GM18499 (cell line): ENCODE results near the gene GRM7.

ENCODE experiments used
- ATAC-seq: cut with Tn5 transposase; IDR thresholded peaks from one replicate; pipeline ENCODE4 v1.9.1; 2021; ENCODE audit warnings: moderate number of reproducible peaks; ENCODE audit not compliant: insufficient read depth, unreplicated experiment

GRM7 gene

DNA sequence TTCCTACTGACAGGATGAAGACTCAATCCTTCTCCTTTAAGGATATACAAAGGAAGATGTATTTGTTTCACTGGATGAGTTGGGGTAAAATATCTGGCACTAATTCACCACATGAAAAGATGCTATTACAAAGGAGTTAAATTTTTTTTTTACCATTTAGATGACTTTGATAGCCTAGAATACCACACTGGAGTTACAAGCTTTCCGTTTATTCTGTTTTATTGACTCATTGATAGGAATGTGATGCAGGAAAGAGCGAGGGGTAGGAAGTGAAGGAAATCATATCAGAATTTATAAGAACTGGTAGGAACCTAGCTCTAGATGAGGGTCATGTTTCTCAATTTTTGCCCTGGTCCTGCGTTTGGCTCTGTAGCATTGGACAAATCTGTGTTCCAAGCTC, 427.2 kb downstream of the GRM7 start:
- ATAC-seq, result no peak

GRCh38 chr3:7289121-7289520, 428.2 kb downstream of the GRM7 start:
- no peak for ATAC-seq

DNA sequence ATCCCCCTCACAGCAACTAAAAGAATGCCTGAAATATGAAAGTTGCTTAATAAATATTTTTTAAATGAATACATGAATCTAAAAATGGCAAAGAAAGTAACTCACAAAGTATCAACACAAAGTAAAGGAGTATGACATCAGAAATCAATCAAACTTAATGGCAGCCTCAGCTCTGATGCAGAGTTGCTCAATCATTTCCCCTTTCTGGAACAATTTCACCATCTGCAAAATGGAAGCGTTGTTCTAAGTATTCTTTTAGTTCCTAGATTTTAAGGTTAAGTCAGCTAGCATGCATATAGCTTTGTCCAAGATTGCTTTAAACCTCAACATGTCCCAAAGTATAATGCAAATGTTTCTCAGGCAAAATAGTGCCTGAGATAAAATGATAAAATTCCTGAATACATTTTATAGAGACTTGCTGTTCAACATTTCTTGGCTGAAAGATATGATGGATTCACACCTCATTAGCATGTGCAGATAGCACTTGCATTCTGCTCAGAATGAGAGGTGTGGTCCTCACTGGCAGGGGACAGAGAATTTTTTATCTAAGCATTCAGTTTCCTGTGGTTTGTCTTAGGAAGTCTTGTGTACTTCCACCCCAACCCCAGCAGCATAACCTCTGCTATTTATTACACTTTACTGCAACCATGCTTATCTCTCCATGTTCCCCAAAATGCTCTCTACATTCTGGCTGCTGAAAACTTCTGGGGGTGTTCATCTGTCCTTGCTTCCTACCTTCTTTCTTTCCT, 429.3 kb downstream of the GRM7 start:
- no peak for ATAC-seq

- no peak for ATAC-seq
Observed at GRCh38 chr3:7292362-7292761, 431.4 kb downstream of the GRM7 start.

DNA sequence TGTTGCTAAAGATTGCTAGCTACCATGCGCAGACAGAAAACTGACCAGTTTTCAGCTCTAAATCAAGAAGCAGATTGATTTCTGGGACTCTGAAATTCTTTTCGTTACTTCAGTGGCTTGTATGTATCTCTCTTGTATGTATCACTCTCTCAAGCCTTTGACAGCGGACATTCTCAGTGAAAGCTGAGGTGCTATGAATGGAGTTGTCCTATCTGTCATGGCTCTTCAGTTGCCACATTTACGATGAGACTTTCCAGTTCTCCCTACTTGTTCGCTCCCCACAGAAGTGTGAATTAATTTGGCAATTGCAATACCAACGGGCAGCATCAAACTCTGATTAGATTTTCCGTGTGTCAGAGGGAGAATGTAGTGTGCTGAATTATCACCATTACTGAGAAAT, 432.4 kb downstream of the GRM7 start:
- ATAC-seq, result no peak

GRCh38 chr3:7305561-7305960, 444.6 kb downstream of the GRM7 start:
- no peak for ATAC-seq

GRCh38 chr3:7306901-7307300, 446.0 kb downstream of the GRM7 start:
- no peak for ATAC-seq

GRCh38 chr3:7307410-7307809, 446.5 kb downstream of the GRM7 start:
- ATAC-seq, result no peak

- ATAC-seq, result no peak
Observed at GRCh38 chr3:7309641-7310102, 448.8 kb downstream of the GRM7 start.

- no peak for ATAC-seq
Observed at GRCh38 chr3:7315037-7315436, 454.1 kb downstream of the GRM7 start.

- ATAC-seq, result no peak
Observed at GRCh38 chr3:7322957-7323669, 462.2 kb downstream of the GRM7 start.

DNA sequence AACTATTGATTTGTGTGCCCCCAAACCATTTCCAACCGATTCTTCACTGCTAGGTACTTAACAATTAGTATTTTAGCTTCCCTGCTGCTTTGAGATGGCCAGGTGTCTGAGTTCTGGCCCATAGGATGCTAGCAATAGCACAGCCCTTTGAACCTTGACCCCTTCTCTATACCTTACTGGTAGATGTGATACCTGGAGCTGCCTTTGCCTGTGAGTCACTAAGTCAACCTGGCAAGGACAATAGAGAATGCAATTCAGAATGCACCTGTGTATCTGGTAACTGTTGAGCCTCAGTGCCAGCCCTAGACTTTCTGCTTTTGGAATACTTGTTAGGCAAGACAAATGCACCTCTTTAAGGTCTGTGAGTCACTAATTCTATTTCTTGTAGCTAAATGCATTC, 467.4 kb downstream of the GRM7 start:
- no peak for ATAC-seq

DNA sequence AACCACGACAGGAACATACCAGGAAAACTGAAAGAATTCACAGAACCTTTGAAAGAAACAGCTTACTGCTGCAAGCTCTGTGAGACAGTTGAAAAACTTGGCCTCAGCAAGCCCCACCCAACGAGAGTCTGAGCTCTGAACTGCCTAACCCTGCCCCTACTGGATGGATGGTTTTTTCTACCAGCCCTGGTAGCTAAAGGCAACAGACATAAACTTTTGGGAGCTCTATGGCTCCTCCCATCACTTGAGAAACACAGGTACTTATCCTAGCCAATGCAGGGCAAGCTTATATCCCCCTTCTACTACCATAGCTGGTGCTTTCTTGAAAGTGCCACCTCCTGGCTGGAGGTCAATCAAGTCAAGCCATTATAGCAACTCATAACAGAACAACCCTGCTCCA, 471.8 kb downstream of the GRM7 start:
- ATAC-seq, result no peak

DNA sequence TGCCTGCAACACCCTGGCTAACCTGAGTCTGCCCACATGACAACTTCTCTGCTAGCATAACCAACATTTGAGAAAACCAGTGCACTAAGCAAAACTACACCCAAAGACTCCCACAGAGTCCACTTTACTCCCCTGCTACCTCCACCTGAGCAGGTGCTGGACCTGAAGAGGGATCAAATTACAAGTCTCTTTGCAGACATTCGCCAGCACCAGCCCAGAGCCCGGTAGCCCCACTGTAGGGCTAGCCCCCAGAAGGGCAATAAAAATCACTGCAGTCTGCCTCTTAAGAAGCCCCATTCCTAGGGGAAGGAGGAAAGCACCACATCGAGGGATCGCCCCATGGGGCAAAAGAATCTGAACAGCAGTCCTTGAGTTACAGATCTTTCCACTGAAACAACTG, 472.2 kb downstream of the GRM7 start:
- no peak for ATAC-seq

GRCh38 chr3:7340795-7341194, 479.9 kb downstream of the GRM7 start:
- ATAC-seq, result no peak

DNA sequence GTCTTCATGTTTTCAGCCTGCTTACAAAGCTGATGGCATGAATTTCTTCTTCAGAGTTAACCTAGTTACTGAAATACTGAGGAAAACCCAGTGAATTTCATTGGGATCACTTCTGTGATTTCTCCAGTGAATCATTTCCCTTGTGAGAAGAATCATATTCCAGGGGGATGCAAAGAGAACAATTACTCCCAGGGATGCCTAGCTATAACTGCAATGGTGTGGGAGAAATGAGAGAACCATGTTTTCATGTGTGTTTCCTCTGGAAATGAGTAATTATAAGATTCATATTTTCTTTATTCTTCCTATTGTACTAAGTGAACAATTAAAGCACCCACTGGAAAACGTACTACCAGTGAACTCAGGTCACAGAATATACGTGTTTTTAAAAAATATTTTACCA, 485.4 kb downstream of the GRM7 start:
- ATAC-seq, result no peak

- ATAC-seq, result no peak
Observed at GRCh38 chr3:7357101-7357500, 496.2 kb downstream of the GRM7 start.

DNA sequence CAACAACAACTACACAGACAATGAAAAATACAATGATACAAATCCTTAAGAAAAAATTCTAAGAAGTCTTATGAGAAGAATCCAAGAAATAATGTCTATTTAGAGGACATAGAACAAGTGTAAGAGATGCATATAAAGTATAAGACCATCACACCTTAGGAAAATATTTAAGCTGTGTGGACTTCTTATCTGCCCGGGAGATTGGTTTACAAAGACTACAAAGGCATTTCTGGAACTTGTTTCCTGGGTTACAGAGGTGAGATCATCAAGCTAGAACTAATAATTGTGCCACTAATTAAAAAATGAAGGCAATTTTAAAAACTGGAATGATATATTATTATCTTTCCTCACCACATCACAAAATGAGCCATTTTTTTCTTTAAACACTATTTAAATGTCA, 507.1 kb downstream of the GRM7 start:
- no peak for ATAC-seq

- ATAC-seq, result no peak
Observed at GRCh38 chr3:7368597-7368996, 507.7 kb downstream of the GRM7 start.

- ATAC-seq, result no peak
Observed at GRCh38 chr3:7371693-7372572, 511.0 kb downstream of the GRM7 start.

- no peak for ATAC-seq
Observed at GRCh38 chr3:7377103-7377502, 516.2 kb downstream of the GRM7 start.
